ENCODE measurements around the gene TRIM40.

DNA sequence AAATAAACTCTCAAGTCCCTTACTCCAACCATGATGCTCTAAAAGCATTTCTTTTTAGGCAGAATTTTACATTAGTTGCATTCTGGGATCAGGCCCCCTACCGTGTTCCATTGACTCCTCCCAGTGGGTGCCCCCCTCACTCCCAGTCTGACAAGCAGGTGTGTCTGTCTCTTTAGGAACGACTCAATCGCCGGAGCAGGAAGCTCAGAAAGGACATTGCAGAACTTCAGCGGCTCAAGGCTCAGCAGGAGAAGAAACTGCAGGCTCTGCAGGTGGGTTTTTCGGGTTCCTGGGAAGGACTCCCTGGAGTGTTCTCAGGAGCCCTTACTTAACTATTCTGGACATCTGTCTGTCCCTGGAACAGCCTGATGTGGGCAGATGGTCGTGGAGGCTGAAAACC, 9.9 kb downstream of the TRIM40 start:
- TF ChIP-seq CTCF (IDR thresholded peaks at IDR 0.05) (no peak), POLR2A (IDR thresholded peaks at IDR 0.05) (no peak)
